GM12801 (cell line): ENCODE data around the gene MARCHF7.

ENCODE experiments used
- TF ChIP-seq, protein P1 (sequence below): IDR thresholded peaks from one replicate; pipeline ENCODE4 v1.5.1; 2011; ENCODE audit warnings: control low read depth; ENCODE audit not compliant: insufficient read length; ENCODE audit errors: extremely low read depth

Gene MARCHF7

DNA sequence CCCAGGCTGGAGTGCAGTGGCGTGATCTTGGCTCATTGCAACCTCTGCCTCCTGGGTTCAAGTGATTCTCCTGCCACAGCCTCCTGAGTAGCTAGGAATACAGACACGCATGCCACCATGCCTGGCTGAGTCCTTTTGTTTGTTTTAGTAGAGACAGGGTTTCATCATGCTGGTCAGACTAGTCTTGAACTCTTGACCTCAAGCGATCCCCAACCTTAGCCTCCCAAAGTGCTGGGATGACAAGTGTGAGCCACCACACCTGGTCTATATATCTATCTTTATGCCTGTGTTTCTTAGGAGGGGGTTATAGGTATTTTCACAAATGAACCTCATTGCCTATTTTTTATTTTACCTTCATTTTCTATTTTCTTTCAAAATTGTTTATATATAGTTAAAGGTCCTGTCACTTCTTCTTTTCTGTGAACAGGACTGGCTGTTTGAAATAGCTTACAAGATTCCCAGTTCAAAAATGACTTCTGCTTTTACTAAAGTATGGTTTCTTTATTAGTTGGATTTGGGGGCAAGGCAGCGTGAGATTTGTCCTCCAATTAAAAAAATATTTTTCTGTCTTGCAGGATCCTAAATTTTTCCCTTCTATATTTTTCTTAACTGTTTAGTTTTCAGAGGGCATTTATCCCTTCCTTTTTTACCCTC, 16.4 kb upstream of the MARCHF7 start:
- TF ChIP-seq, protein P1, sequence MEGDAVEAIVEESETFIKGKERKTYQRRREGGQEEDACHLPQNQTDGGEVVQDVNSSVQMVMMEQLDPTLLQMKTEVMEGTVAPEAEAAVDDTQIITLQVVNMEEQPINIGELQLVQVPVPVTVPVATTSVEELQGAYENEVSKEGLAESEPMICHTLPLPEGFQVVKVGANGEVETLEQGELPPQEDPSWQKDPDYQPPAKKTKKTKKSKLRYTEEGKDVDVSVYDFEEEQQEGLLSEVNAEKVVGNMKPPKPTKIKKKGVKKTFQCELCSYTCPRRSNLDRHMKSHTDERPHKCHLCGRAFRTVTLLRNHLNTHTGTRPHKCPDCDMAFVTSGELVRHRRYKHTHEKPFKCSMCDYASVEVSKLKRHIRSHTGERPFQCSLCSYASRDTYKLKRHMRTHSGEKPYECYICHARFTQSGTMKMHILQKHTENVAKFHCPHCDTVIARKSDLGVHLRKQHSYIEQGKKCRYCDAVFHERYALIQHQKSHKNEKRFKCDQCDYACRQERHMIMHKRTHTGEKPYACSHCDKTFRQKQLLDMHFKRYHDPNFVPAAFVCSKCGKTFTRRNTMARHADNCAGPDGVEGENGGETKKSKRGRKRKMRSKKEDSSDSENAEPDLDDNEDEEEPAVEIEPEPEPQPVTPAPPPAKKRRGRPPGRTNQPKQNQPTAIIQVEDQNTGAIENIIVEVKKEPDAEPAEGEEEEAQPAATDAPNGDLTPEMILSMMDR = no peak

DNA sequence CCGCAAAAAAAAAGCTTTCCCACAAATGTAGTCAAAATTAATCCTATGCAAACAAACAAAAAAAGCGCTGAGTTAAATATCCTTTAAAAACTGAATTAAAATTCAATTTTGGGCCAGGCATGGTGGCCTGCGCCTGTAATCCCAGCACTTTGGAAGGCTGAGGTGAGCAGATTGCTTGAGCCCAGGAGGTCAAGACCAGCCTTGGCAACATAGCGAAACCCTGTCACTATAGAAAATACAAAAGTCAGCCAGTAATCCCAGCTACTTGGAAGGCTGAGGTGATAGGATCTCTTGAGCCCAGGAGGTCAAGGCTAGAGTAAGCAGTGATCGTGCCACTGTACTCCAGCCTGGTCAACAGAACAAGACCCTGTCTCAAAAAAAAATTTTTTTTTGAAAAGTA, 8.8 kb upstream of the MARCHF7 start:
- TF ChIP-seq, protein P1 = no peak

DNA sequence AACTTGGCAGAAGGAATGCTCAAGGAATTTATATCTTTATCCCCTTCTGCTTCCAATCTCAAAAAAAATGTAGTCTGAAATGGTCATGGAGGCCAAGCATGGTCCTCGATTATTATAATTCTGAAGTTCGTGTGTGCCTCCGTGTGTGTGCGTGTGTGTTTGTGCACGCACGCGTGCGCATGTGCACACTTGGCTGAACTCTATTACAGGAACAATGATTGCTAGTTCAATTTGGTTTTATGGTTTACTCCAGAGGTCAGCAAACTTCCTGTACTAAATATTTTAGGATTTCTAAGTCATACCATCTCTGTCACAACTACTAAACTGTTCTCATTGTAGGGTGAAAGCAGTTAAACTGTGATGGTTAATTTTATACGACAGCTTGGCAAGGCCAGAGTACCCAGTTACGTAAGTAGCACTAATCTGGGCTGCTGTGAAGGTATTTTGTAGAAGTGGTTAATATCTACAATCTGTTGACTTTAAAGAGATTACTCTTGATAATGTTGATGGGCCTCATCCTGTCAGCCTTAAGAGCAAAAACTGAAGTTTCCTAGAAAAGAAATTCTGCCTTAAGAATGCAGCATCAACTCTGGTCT, 5.8 kb upstream of the MARCHF7 start:
- TF ChIP-seq, protein P1 = no peak

DNA sequence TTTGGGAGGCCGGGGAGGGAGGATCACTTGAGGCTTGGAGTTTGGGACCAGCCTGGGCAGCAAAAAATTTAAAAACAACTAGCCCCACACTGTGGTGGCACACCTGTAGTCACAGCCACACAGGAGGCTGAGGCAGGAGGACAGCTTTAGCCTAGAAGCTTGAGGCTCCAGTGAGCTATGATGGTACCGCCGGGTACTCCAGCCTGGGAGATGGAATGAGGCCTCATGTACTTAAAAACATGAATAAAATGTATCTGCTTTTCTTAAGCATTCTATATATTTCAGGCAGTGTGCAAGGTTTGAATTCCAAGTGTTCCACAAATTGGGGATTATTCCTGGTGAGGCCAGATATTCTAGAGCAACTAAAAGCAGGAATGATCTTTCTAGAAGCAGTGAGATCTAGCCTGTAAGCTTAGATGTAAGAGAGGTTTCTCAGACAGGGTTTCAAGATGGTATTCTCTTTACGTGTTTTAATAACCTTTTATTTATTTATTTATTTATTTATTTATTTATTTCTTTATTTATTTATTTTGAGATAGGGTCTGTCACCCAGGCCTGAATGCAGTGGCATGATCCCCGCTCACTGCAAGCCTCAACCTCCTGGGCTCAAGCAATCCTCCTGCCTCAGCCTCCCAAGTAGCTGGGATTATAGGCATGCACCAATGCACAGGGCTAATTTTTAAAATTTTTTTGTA, 4.1 kb upstream of the MARCHF7 start:
- TF ChIP-seq, protein P1 = no peak

DNA sequence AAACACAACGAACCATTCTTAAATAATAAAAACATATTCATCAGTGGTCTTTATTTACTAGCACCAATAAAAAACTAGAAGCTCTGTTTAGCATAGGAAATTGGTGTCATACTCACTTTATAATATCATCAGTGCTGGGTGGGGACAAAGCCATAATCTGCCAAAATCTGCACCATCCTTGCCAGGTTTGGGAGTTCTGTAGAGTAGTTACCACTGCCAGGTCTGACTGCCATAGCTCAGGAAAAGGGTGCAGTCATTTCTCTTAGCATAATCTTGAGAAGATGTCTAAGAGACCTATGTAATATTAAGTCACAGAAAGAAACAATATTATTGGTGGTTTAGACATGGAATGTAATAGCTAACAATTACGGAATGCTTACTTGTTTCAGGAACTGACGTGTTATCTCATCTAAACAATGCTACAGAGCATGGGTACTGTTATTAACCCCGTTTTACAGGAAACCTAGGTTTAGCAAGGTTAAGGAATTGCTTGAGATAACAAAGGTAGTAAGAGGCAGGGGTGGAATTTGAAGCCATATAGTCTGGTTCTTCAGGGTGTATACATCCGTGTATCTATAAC, 1.6 kb upstream of the MARCHF7 start:
- TF ChIP-seq, protein P1 = no peak

DNA sequence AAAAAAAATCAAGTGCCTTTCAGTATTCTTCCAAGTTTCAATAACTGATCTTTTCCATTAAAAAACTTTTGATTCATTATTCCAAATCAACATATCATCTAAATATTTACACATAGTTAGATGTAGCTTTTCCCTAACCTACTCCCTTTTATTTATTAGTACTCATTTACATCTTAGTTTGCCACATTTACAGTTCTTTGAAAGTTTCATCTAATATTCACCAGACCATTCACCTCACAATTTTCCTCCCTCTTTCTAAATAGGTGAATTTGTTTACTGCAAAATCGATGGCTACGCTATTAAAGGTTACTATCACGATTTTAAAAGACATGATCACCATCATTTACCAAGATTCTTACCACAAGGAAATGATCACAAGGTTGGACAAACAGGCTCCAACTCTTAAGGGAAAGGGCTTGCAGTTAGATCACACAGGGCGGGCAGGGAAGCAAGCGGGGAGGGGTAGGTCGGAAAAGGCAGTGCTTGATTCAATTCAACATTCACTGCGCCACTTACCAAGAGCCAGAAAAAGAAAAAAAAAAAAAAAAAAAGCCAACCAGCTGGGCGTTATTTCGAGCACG, 654 bp upstream of the MARCHF7 start:
- TF ChIP-seq, protein P1 = no peak

DNA sequence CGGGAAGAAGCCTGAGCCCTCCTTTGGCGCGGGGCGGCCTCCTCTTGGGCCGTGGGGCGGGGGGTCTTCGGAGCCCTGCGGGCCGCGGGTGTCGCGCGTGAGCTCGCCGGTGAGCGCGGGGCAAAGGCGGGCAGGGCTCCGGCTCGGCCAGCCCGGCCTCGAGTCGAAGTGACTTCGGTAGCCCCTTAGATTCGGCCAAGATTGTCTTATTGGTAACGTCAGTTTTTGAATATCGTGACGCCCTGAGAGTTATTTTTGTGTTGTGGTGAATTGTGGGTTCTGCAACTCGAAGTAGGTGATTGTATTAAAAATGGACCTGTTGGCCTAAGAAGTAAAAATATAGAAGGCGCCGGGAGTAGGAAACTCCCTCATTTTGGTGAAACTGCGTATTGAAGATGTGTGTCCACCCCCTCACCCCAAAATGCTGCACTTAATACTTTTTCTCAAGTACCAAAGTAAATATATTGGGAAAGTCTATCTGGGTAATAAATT, 669 bp downstream of the MARCHF7 start:
- TF ChIP-seq, protein P1 = no peak
